GM18502 (cell line): Measurements from ENCODE around the gene EIF3D.
"Not testable (repeated sequence)": the region's sequence is repeated elsewhere in the genome, so short reads cannot be mapped to it uniquely, and the experiment has no call there.

Experiments
- ATAC-seq: cut with Tn5 transposase; IDR thresholded peaks from one replicate; pipeline ENCODE4 v1.9.1; 2021; ENCODE audit warnings: mild to moderate bottlenecking; ENCODE audit not compliant: unreplicated experiment, poor library complexity

The EIF3D gene

DNA sequence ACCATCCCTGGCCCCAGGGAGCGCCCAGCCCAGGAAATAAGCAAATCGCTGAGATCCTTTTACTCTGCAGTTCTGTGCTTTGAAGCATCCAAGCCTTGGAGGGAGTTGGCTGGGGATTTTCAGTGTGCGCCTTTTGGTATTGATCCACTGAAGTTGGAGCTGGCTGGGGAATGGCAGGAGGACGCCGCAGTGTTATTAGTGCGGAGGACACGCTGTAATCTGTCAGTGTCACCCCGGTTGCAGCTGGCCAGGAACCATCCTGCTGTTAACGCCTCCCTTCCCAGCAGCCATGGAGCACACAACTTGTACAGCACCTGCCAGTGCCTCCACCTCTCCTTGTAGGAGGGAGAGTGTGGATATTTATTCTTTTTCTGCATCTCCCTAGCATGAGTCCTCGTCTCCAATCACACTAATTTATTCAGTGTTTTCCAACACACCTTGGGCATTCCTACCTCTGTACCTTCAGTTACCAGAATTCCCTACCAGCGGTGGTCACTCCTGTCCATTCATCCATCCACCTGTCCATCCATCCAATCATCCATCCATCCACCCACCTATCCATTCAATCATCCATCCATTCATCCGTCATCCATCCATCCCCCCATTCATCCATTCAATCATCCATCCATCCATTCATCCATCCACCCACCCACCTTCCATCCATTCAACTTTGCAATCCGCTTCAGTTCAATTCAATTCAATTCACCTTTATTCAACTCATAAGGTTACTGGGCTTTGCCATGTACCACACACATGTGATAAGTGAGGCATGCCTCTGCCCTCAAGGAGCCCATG is 21.9 kb upstream of the EIF3D start:
- ATAC-seq: no peak

GRCh38 chr22:36549033-36549432 is 20.1 kb upstream of the EIF3D start:
- no peak for ATAC-seq

DNA sequence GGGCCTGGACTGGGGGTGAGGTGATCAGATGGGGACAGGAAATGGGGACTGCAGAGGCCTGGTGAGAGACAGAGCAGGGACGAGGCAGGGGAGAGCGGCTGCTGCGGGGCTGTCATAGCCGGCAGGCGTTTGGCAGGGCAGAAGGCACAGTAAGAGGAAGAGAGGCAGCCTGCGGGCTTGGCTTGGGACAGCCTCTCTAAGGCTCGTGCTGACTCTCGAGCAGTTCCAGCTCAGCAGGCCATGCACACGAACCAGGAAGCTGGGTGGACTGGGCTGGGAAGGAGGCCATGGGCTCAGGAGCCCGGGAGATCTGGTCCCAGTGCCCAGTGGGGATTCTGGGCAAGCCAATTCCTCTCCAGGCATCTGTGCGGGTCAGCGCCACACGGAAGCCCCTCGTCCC is 19.6 kb upstream of the EIF3D start:
- ATAC-seq: no peak

DNA sequence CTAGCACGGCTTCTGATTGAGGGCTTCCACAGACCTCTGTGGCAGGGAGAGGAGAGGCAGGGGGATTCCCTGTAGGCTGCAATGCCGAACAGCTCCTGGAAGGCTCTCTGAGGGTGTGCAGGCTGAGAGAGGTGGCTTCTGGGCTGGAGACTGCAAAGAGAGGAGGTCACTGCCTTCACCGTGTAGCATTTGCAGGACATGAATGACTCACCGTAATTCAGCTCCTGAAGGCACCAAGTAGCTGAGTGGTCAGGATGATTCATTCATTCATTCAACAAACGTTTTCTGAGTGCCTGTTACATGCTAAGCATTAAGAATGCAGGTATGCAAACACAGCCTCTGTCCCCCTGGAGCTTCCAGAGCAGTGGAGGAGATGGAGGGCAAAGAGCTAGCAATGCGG is 18.0 kb upstream of the EIF3D start:
- no peak for ATAC-seq

GRCh38 chr22:36546092-36546804 is 17.3 kb upstream of the EIF3D start:
- no peak for ATAC-seq

DNA sequence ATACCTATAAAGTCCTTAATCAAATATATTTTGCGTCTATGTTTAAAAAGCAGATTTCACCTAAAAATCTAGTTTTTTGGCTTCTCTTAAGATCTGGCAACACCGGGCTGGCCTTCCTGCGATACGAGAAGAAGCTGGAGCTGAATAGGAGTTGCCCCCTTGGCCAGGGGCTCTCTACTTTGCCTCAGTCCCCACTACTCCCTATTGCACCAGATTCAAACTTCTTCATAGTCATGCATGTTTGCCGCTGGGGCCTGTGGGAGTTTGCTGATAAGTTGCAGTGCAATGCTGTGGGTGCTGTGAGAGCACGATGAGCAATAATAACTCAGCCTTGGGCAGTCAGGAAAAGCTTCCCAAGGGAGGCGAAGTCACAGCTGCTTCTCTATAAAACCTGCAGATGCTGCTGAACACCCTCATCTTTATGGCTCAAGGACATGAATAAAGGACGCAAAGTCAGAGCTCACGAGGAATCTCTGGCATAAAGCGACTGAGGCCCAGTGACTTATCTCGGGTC is 15.2 kb upstream of the EIF3D start:
- no peak for ATAC-seq

DNA sequence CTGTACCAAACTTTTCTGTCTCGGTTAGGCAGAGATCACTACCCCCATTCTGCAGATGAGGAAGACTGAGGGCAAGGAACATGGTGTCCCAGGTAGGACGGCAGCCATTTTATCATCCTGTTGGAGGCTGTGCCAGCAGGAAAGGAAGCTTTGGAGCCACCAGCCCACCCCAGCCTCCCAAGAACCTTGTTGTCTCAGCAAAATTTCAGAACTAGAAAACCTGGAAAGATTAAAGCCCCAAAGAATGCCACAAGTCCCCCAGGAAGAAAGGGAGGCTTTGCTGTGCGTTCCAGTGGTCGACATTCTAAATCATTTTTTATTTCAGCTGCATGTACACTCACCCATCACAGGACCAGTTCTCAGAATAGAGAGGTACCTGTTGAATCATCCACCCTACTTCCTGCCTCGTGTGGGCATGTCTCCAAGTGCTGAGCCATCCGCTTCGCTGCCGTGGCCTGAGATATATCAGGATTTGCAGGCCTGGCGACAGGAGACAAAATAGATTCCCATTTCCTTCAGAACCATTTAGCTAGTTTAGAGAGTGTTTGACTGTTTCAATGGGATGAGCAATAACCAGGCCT is 13.0 kb upstream of the EIF3D start:
- no peak for ATAC-seq

- no peak for ATAC-seq
Measured at GRCh38 chr22:36540867-36541642, 12.1 kb upstream of the EIF3D start.

DNA sequence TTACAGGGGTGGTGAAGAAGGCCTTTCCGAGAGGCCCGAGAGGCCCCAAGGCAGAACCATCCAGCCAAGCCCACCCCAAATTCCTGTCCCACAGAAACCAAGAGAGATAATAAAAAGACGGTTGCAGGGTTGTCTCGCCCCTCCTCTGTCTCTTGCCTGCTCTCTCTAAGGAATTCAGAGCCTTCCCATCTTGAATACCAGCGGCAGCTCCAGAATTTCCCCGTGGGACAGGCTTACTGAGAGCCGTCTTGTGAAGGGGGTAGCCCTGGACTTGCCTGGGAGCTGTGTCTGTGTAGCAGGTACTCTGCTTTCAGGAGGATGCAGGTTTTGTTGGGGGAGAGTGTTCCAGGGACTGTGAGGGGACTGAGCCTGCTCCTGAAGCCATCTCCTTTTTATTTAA is 9.6 kb upstream of the EIF3D start:
- ATAC-seq: no peak

- no peak for ATAC-seq
Measured at GRCh38 chr22:36536717-36537116, 7.8 kb upstream of the EIF3D start.

DNA sequence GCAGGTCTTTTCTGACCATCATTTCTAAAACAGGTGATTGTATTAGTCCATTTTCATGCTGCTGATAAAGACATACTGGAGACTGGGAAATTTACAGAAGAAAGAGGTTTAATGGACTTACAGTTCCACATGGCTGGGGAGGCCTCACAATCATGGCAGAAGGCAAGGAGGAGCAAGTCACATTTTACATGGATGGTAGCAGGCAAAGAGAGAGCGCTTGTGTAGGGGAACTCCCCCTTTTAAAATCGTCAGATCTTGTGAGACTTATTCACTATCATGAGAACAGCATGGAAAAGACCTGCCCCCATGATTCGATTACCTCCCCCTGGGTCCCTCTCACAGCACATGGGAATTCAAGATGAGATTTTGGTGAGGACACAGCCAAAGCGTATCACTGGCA is 4.4 kb upstream of the EIF3D start:
- ATAC-seq: not testable (repeated sequence)

DNA sequence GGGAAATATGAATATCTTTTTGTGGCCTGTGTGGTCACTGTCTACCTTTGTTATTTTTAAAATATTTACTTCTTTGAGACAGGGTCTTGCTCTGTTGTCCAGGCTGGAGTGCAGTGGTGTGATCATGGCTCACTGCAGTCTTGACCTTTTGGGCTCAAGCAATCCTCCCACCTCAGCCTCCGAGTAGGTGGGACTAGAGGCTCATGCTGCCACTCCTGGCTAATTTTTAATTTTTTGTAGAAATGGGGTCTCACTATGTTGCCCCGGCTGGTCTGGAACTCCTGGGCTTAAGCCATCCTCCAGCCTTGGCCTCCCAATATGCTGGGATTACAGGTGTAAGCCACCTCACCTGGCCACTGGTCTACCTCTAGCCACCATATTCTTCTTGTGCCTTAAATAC is 3.5 kb upstream of the EIF3D start:
- ATAC-seq: no peak

DNA sequence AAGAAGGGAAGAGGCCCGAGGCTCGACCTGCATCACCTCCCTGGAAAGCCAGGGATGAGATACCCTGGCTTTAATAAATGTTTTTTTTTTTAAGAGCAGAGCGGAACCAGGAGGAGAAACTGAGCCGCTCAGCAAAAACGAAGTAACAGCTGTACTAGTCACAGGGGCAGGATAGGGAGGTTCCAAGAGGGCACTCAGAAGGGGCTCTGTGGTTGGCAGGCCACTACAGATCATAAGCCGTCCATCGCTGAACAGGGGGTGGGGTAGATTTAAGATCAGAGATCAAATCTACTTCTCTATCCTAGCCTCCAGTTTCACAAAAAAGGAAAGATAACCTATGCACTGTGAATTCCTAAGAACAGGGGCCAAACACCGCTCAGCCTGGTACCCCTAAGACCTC is 625 bp downstream of the EIF3D start:
- no peak for ATAC-seq

GRCh38 chr22:36522662-36523061 is 6.3 kb downstream of the EIF3D start:
- ATAC-seq: no peak

GRCh38 chr22:36520423-36520822 is 8.5 kb downstream of the EIF3D start:
- ATAC-seq: no peak

GRCh38 chr22:36519906-36520305 is 9.1 kb downstream of the EIF3D start:
- not testable (repeated sequence) for ATAC-seq

- ATAC-seq: no peak
Measured at GRCh38 chr22:36514766-36515165, 14.2 kb downstream of the EIF3D start.

DNA sequence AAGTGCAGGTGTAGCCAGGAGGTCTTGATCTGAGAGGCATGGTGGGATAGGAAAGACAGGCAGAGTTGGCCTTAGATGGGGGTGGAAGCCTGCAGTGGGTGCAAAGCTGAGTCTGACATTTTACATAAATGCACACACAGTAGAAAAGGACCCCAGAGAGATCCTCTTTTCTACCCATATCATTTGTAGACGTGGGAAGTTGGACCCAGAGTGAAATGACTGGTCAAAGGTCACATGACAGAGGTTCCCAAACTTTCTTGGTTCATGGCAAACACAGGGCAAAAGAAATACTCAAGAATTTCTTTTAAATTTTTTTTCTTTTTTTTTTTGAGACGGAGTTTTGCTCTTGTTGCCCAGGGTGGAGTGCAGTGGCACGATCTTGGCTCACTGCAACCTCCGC is 16.0 kb downstream of the EIF3D start:
- no peak for ATAC-seq

DNA sequence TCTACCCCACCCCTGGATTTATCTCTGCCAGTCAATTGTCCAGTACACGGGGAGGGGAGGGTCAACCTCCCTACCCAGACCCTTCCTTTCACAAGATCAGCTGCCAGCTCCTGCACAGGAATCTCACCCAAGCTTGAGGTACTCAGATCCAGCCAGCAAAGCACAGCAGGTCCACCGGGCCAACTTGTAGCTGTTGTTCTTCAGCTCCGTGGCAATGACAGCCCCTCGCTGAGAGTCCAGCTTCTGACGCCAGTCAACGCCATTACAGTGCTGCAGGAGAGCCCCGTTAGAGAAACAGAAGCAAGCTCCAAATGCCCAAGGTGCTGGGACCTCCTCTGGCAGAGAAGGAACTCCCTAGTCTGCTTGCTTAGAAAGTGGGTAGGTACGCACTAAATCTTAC is 16.6 kb downstream of the EIF3D start:
- no peak for ATAC-seq
